ENCODE measurements around the gene MRM2.

MRM2 gene

DNA sequence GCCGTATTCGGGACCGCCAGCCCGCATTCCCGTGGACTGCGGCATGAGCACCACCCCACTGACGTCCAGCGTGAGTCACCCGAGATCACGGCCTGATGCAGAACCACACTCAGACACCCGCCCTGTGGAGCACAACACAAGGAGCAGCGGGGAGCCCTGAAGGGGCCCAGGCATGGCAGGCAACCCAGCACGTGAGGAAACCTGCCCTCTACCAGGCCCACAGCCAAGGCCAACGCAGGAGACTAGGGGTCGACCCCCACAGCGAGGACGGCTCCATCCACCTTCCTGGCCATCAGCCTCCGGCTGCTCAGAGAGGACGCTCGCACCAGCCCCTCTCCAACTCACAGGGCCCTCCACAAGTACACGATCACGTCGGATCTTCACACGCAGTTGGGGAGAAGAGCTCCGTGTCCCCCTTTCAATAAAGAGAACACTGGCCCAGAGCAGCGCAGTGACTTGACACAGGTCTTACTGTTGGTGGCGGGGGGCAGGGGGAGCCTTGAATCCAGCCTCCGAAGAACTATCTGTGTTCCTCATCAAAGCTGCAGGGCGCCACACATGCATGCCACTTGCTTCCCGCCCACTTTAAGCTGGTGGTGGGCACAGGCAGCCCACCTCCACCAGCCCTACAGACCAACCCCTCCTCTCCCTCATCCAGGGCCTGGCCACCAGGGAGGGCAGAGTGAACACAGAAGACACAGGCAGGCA is 31.3 kb downstream of the MRM2 start:
- TF ChIP-seq ZNF274 (IDR thresholded peaks at IDR 0.05; ENCODE audit: low read depth, low read length) (no peak), YY1 (IDR thresholded peaks at IDR 0.05; ENCODE audit: insufficient read depth, insufficient read length) (no peak)
- Histone ChIP-seq H3K36me3 (ENCODE audit: insufficient read depth, insufficient read length, low read length) (peaks cover 95% of the 10 kb centered on the region), H3K27me3 (ENCODE audit: insufficient read depth, insufficient read length) (no peaks in the 10 kb centered on the region), H3K9ac (ENCODE audit: insufficient read length, low read depth) (no peak overlapping the region), H3K4me3 (ENCODE audit: insufficient read length, low read depth) (no peak overlapping the region), H3K9me3 (ENCODE audit: insufficient read depth, low read length) (peaks cover 8% of the 10 kb centered on the region; the same call in 1 of the 2 replicates), H3K4me1 (ENCODE audit: insufficient read depth, insufficient read length) (no peaks in the 10 kb centered on the region)
- no peak for DNase-seq (ENCODE audit: low read depth, low spot score)

DNA sequence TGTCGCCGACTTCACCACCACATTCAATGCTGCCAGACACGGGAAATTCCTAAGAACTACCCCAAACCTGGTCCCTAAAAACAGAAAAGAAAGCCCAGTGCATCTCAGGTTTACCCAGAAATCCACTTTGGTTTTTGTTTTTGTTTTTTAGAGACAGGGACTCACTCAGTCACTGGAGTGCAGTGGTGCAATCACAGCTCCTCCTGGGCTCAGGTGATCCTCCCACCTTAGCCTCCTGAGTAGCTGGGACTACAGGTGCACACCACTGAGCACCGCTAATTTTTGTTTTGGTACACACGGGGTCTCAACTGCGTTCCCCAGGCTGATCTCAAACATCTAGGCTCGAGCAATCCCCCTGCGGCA is 32.1 kb downstream of the MRM2 start:
- Histone ChIP-seq H3K9me3 (ENCODE audit: insufficient read depth, low read length) (peaks cover 8% of the 10 kb centered on the region; the same call in 1 of the 2 replicates), H3K27me3 (ENCODE audit: insufficient read depth, insufficient read length) (no peaks in the 10 kb centered on the region), H3K4me1 (ENCODE audit: insufficient read depth, insufficient read length) (peaks cover 4% of the 10 kb centered on the region), H3K36me3 (ENCODE audit: insufficient read depth, insufficient read length, low read length) (peaks cover 96% of the 10 kb centered on the region), H3K4me3 (ENCODE audit: insufficient read length, low read depth) (no peak overlapping the region), H3K9ac (ENCODE audit: insufficient read length, low read depth) (peak overlapping the region; percentile 37)
- no peak for TF ChIP-seq SUZ12 (IDR thresholded peaks at IDR 0.05; ENCODE audit: extremely low read depth, insufficient read depth, insufficient read length)
- no peak for TF ChIP-seq YY1 (IDR thresholded peaks at IDR 0.05; ENCODE audit: insufficient read depth, insufficient read length)
- TF ChIP-seq ZNF274 (IDR thresholded peaks at IDR 0.05; ENCODE audit: low read depth, low read length), result no peak
- no peak for DNase-seq (ENCODE audit: low read depth, low spot score)

DNA sequence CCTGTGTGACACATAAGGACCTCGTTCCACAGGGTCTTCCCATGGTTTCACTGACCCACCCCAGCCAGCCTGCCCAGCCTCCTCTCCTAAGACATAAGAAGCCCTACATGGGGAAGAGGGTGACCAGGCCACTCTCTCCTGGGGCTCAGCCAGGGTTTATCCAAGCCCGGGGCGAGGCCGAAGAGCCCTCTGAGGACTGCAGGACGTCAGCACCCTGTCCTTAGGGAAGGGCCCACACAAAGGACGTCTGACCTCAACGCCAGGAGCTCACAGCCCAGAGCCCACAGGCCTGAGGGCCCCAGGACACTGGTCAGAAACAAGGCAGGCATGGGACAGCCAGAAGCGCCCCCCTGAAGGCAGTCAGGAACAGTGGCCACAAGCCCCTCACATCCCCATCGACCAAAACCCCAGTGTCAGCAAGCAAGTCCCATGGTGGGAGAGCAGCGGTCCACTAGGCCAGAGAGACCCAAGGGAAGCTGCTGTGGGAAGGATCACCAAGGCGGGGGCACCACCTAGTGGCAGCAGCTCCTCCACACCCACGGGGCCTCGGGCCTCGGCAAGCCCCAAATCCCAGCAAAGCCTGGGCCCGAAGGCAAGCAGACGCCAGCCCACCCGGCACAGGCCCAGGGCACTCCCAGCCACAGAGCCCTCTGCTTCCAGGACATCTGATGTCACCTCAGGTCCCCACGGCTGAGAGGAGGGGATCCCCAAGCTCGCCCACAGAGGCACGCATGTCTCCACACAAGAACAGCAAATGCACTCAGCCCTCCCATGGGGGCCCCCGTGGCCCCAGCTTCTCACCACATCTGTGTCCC is 32.7 kb downstream of the MRM2 start:
- no peaks in the 10 kb centered on the region for H3K27me3 ChIP-seq (ENCODE audit: insufficient read depth, insufficient read length)
- peak overlapping the region; percentile 37 for H3K9ac ChIP-seq (ENCODE audit: insufficient read length, low read depth)
- no peak overlapping the region for H3K4me3 ChIP-seq (ENCODE audit: insufficient read length, low read depth)
- TF ChIP-seq ZNF274 (IDR thresholded peaks at IDR 0.05; ENCODE audit: low read depth, low read length), result no peak
- no peak for TF ChIP-seq SUZ12 (IDR thresholded peaks at IDR 0.05; ENCODE audit: extremely low read depth, insufficient read depth, insufficient read length)
- TF ChIP-seq YY1 (IDR thresholded peaks at IDR 0.05; ENCODE audit: insufficient read depth, insufficient read length), result no peak
- peaks cover 90% of the 10 kb centered on the region for H3K36me3 ChIP-seq (ENCODE audit: insufficient read depth, insufficient read length, low read length)
- peak; percentile 63 for DNase-seq (ENCODE audit: low read depth, low spot score)
- H3K4me1 ChIP-seq (ENCODE audit: insufficient read depth, insufficient read length), result peaks cover 4% of the 10 kb centered on the region
- H3K9me3 ChIP-seq (ENCODE audit: insufficient read depth, low read length), result peaks cover 8% of the 10 kb centered on the region; the same call in 1 of the 2 replicates

DNA sequence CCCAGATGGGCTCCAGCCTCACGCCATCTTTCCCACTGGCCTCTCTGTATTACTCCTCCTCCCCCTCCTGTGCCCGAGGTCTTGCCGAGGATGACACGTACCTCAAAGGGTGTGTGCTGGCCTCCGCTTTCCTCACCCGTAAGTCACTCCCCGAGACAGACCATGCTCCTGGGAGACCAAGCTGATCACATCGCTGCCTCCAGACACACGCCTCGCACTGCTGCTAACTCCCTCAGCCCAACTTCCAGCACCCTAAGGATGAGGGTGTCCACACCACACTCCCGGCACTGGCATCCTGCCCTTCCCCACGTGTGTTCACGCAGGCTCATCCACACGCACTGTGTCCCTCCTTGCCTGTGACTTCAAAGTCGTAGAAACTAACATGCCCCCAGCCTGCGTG is 33.3 kb downstream of the MRM2 start:
- no peak overlapping the region for H3K9ac ChIP-seq (ENCODE audit: insufficient read length, low read depth)
- H3K36me3 ChIP-seq (ENCODE audit: insufficient read depth, insufficient read length, low read length), result peaks cover 84% of the 10 kb centered on the region

DNA sequence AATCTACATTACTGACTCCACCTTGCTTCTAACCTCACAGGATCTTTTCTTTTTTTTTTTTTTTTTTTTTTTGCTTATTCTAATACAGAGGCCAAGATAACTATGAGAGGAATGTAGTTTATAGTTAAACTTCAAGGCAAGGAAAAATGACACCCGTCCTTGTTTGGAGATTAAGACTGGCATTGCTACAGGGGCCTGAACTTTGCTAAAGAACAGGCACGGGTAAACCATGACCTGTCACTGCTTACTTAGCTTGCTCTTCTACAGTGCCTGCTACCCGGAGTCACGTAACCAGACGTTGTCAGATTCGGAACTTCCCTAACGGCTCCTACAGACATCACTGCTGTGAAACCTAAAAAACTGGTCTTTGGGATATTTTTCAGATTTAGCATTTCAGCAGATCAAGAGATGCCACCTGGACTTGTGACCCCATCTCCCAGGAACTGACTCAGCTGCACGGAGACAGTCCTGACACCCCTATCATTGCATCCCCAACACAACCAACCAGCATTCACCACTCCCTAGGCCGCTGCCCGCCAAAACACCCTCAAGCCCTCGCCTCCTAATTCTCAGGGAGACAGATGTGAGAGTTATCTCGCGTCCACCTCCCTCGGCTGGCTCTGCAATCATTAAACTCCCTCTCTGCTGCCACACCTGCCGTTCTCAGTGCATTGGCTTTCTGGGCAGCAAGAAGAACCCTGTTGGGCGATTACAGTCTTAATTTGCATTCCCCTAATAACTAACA is 36.8 kb downstream of the MRM2 start:
- no peak for TF ChIP-seq SUZ12 (IDR thresholded peaks at IDR 0.05; ENCODE audit: extremely low read depth, insufficient read depth, insufficient read length)
- no peak for TF ChIP-seq ZNF274 (IDR thresholded peaks at IDR 0.05; ENCODE audit: low read depth, low read length)
- no peak for TF ChIP-seq YY1 (IDR thresholded peaks at IDR 0.05; ENCODE audit: insufficient read depth, insufficient read length)
- Histone ChIP-seq H3K36me3 (ENCODE audit: insufficient read depth, insufficient read length, low read length) (peaks cover 79% of the 10 kb centered on the region), H3K9ac (ENCODE audit: insufficient read length, low read depth) (peak overlapping the region; percentile 17), H3K27me3 (ENCODE audit: insufficient read depth, insufficient read length) (no peaks in the 10 kb centered on the region), H3K4me1 (ENCODE audit: insufficient read depth, insufficient read length) (peaks cover 6% of the 10 kb centered on the region), H3K9me3 (ENCODE audit: insufficient read depth, low read length) (no peaks in the 10 kb centered on the region), H3K4me3 (ENCODE audit: insufficient read length, low read depth) (no peak overlapping the region)
- no peak for DNase-seq (ENCODE audit: low read depth, low spot score)

More for the DNA sequence above, 33.3 kb downstream of the MRM2 start:
- no peak overlapping the region for H3K4me3 ChIP-seq (ENCODE audit: insufficient read length, low read depth)
- TF ChIP-seq SUZ12 (IDR thresholded peaks at IDR 0.05; ENCODE audit: extremely low read depth, insufficient read depth, insufficient read length) (no peak), YY1 (IDR thresholded peaks at IDR 0.05; ENCODE audit: insufficient read depth, insufficient read length) (no peak), ZNF274 (IDR thresholded peaks at IDR 0.05; ENCODE audit: low read depth, low read length) (no peak)
- no peaks in the 10 kb centered on the region for H3K27me3 ChIP-seq (ENCODE audit: insufficient read depth, insufficient read length)
- no peak for DNase-seq (ENCODE audit: low read depth, low spot score)
- peaks cover 8% of the 10 kb centered on the region; the same call in 1 of the 2 replicates for H3K9me3 ChIP-seq (ENCODE audit: insufficient read depth, low read length)
- H3K4me1 ChIP-seq (ENCODE audit: insufficient read depth, insufficient read length), result peaks cover 4% of the 10 kb centered on the region

DNA sequence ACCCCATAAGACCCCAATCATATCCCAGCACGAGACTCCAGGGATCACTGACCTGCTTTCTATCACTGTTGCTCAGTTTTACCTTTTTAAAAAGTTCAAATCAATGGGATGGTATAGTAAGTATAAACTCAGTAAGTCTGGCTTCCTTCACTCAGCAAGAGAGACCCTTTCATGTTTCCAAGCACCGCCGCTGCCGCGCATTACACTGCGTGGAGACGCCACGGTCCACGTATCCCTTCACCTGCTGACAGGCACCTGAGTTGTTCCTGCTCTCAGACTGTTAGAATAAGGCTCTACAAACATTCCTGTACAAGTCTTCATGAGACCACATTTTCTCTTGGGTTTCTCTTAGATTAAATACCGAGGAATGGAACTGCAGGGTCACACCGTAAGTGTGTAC is 37.6 kb downstream of the MRM2 start:
- H3K4me3 ChIP-seq (ENCODE audit: insufficient read length, low read depth), result no peak overlapping the region
- no peak for DNase-seq (ENCODE audit: low read depth, low spot score)
- H3K27me3 ChIP-seq (ENCODE audit: insufficient read depth, insufficient read length), result no peaks in the 10 kb centered on the region
- peaks cover 6% of the 10 kb centered on the region for H3K4me1 ChIP-seq (ENCODE audit: insufficient read depth, insufficient read length)
- H3K9ac ChIP-seq (ENCODE audit: insufficient read length, low read depth), result no peak overlapping the region
- TF ChIP-seq YY1 (IDR thresholded peaks at IDR 0.05; ENCODE audit: insufficient read depth, insufficient read length) (no peak), ZNF274 (IDR thresholded peaks at IDR 0.05; ENCODE audit: low read depth, low read length) (no peak)
- peaks cover 79% of the 10 kb centered on the region for H3K36me3 ChIP-seq (ENCODE audit: insufficient read depth, insufficient read length, low read length)
- no peaks in the 10 kb centered on the region for H3K9me3 ChIP-seq (ENCODE audit: insufficient read depth, low read length)

All from NT2/D1 (cell line).